ENCODE data around the gene P3H4. TPM values are rescaled to one million over a fixed set of nuclear protein-coding genes. Genes with fewer than 3 reads are reported as not detected.

The P3H4 gene
- total RNA-seq, 4 donors from 2014 or later = 8.5 to 18.6 (median 9.2) TPM

DNA sequence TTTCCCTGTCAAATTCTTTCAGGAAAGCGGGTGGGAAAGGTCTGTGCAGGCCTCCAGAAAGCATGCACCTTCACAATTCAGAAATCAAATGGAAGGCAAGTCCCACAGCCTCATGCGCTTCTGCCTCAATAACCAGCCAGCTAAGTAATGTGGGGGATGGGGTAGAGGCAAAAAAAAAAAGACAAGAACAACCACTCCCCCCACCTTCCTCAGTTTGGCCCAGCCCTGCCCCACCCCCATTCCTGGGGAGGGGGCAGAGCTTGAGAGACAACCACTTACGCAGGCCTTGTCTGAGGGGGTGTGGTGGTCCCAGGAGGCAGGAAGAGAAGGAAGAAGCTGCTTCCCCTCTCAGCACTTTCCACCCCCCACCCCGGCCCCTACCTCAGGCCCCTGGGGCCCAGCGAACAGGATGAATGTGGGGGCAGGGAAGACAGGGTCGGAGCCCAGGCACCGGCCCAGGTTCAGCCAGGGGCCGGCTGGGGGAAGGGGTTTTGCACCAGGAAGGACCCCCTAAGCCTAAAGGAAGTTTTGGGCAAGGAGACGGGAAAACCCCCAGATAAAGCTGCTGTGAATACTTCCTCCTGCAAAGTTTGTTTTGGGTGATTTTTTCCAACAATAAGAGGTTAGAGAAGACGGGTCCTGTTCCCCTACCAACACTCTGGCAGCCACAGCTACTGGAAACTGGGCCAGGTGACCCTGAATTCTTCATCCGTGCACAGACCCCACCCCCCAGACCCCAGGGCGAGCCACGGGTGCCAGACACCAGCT lies 26.5 kb downstream of the P3H4 start:
- Histone ChIP-seq H3K27me3 (no peaks in the 10 kb centered on the region), H3K4me1 (peaks cover 80% of the 10 kb centered on the region), H3K4me3 (peak overlapping the region; percentile 97), H3K27ac (peak overlapping the region; percentile 100), H3K36me3 (no peaks in the 10 kb centered on the region), H3K9me3 (no peaks in the 10 kb centered on the region)
- TF ChIP-seq POLR2AphosphoS5 (IDR thresholded peaks at IDR 0.05) (no peak), POLR2A (IDR thresholded peaks at IDR 0.05) (no peak), EP300 (IDR thresholded peaks at IDR 0.05) (no peak)
- TF ChIP-seq, protein P1, sequence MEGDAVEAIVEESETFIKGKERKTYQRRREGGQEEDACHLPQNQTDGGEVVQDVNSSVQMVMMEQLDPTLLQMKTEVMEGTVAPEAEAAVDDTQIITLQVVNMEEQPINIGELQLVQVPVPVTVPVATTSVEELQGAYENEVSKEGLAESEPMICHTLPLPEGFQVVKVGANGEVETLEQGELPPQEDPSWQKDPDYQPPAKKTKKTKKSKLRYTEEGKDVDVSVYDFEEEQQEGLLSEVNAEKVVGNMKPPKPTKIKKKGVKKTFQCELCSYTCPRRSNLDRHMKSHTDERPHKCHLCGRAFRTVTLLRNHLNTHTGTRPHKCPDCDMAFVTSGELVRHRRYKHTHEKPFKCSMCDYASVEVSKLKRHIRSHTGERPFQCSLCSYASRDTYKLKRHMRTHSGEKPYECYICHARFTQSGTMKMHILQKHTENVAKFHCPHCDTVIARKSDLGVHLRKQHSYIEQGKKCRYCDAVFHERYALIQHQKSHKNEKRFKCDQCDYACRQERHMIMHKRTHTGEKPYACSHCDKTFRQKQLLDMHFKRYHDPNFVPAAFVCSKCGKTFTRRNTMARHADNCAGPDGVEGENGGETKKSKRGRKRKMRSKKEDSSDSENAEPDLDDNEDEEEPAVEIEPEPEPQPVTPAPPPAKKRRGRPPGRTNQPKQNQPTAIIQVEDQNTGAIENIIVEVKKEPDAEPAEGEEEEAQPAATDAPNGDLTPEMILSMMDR (IDR thresholded peaks at IDR 0.05) = no peak
- DNase-seq (ENCODE audit: low spot score in 2 of 2) = no peak
- 12% methylated on average over 13 of the region's 13 CpGs for WGBS

DNA sequence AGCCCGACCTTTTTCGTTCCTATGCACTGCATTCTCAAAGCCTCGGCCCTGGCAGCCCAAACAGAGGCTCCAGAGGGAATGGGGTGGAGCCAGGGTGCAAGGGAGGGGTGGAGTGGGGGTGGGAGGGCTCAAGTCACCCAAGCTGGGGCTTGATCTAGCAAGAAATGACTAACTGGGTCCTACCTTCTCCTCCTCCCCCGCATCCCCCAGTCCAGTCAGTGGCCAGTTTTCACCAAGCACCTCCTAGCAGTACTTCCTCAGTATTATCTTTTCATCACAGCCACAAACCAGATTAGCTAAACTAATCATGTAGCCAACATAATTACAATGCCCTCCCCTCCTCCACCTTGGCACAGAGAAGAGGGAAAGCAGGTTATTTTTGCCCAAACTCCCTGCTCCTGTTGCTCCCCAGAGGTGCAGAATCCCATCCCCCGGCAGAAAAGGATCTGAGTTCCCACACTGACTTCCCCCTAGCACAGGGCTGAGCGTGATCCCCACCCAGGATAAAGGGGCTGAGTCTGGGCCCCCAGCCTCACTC lies 27.5 kb downstream of the P3H4 start:
- Histone ChIP-seq H3K4me3 (peak overlapping the region; percentile 97), H3K9me3 (no peaks in the 10 kb centered on the region), H3K4me1 (peaks cover 80% of the 10 kb centered on the region), H3K36me3 (no peaks in the 10 kb centered on the region), H3K27ac (peak overlapping the region; percentile 100), H3K27me3 (no peaks in the 10 kb centered on the region)
- DNase-seq (ENCODE audit: low spot score in 2 of 2) = no peak
- TF ChIP-seq POLR2A (IDR thresholded peaks at IDR 0.05) (no peak), EP300 (IDR thresholded peaks at IDR 0.05) (no peak), POLR2AphosphoS5 (IDR thresholded peaks at IDR 0.05) (no peak)
- TF ChIP-seq, protein P1 (IDR thresholded peaks at IDR 0.05) = no peak
- WGBS = 27% methylated on average over 6 of the region's 6 CpGs

DNA sequence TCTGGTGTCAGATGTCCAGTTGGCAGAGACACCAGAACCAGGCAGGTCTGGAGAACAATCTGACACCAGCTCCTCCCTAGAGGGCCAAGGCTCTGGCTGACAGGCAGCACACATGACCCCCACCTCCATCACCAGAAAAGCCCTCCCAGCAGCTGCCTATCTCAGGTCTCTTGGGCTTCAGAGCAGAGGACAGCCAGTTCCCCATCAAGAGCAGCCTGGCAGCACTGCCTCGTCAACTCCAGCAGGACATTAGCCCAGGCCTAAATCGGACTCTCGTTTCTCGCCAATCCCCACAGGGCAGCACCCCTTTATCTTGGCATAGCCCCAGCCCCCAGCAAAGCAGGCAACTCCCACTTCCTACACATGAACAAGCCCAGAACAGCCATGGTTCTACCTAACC lies 29.6 kb downstream of the P3H4 start:
- Histone ChIP-seq H3K27me3 (no peaks in the 10 kb centered on the region), H3K4me1 (peaks cover 81% of the 10 kb centered on the region), H3K36me3 (no peaks in the 10 kb centered on the region), H3K4me3 (peak overlapping the region; percentile 97), H3K9me3 (no peaks in the 10 kb centered on the region), H3K27ac (peak overlapping the region; percentile 100)
- TF ChIP-seq, protein P1 (IDR thresholded peaks at IDR 0.05) = no peak
- TF ChIP-seq EP300 (IDR thresholded peaks at IDR 0.05) = no peak
- no peak for TF ChIP-seq POLR2A (IDR thresholded peaks at IDR 0.05)
- no peak for TF ChIP-seq POLR2AphosphoS5 (IDR thresholded peaks at IDR 0.05)
- WGBS = 24% methylated on average over 4 of the region's 4 CpGs
- DNase-seq (ENCODE audit: low spot score in 2 of 2) = no peak

DNA sequence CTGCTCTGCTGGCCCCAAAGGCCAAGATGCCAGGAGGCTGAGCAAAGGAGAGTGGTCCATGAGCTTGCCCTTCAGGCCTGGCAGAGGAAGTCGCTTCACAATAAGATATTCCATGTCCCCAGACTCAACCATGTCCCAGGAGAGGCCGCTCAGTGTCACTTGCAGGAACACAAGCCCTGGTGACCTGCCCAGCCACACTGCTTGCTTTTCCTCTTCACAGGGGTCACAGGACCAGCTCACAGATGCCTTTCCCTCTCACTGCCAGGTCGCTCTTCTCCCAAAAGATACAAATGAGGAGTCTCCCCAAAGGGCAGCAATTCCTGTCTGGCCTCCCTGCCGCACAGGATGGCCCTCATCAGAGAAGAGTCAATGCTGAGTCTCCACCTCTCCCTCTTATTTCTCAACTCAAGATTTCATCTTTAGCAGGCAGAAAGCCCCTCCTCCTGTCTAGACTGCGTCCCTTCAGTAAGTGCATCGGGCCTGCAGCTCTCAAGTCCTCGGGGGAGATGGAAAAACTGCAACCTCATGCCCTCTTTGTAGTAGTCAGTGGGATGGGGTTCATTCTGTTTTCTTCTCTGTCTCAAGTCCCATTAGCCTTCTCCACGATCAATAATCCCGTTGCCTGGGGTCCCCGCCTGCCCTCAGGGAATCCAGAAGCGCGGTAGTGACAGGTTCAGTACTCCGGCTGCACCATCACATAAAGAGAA lies 30.2 kb downstream of the P3H4 start:
- H3K4me3 ChIP-seq = peak overlapping the region; percentile 97
- no peak for DNase-seq (ENCODE audit: low spot score in 2 of 2)
- H3K9me3 ChIP-seq = no peaks in the 10 kb centered on the region
- WGBS = 59% methylated on average over 13 of the region's 13 CpGs
- peak overlapping the region; percentile 100 for H3K27ac ChIP-seq
- TF ChIP-seq, protein P1 (IDR thresholded peaks at IDR 0.05) = no peak
- TF ChIP-seq EP300 (IDR thresholded peaks at IDR 0.05) (no peak), POLR2A (IDR thresholded peaks at IDR 0.05) (no peak), POLR2AphosphoS5 (IDR thresholded peaks at IDR 0.05) (no peak)
- peaks cover 3% of the 10 kb centered on the region for H3K36me3 ChIP-seq
- peaks cover 85% of the 10 kb centered on the region for H3K4me1 ChIP-seq
- H3K27me3 ChIP-seq = no peaks in the 10 kb centered on the region

DNA sequence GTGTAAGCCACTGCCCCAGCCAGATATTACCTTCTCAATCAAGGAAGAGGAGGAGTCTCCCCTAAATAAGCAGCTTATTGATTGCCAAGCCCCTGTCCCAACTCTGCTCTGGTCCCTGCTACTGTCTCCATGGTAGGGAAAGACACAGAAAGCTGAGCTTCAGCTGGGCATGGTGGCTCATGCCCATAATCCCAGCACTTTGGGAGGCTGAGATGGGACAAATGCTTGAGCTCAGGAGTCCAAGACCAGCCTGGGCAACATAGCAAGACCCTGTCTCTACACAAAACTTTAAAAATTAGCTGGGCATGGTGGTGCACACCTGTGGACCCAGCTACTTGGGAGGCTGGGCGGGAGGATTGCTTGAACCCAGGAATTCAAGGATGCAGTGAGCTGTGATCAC lies 31.8 kb downstream of the P3H4 start:
- 88% methylated on average over 1 of the region's 1 CpG for WGBS
- TF ChIP-seq POLR2AphosphoS5 (IDR thresholded peaks at IDR 0.05) = no peak
- TF ChIP-seq EP300 (IDR thresholded peaks at IDR 0.05) = no peak
- TF ChIP-seq, protein P1 (IDR thresholded peaks at IDR 0.05) = no peak
- no peak for TF ChIP-seq POLR2A (IDR thresholded peaks at IDR 0.05)
- H3K36me3 ChIP-seq = peaks cover 12% of the 10 kb centered on the region

More for the DNA sequence above, 31.8 kb downstream of the P3H4 start:
- Histone ChIP-seq H3K27ac (no peak overlapping the region), H3K27me3 (no peaks in the 10 kb centered on the region), H3K4me1 (peaks cover 95% of the 10 kb centered on the region), H3K4me3 (no peak overlapping the region), H3K9me3 (no peaks in the 10 kb centered on the region)
- DNase-seq (ENCODE audit: low spot score in 2 of 2) = no peak

All from suprapubic skin (tissue), 4 donors.